Cardiac fibroblast (primary cell): ENCODE data around the gene ADGRG6.

ENCODE experiments used
- DNase-seq, 2 donors: peaks; one replicate each; pipeline versions ENCODE4 v3.0.0 to v3.0.0-alpha.2; 2010; ENCODE audit warnings: low read depth in 2 of 2
- H3K4me3 ChIP-seq, 2 donors: replicated peaks in 1 of 2; 1 replicate in 1 of 2; 2 replicates in 1 of 2; pipeline ENCODE4 v1.5.1; 2011; ENCODE audit warnings: low read depth in 2 of 2, low read length in 2 of 2, mild to moderate bottlenecking in 2 of 2, moderate library complexity in 1 of 2
- CTCF ChIP-seq: IDR thresholded peaks from one replicate; pipeline ENCODE4 v1.5.1; 2011; ENCODE audit warnings: low read depth, mild to moderate bottlenecking, low read length, inconsistent platforms

The ADGRG6 gene

DNA sequence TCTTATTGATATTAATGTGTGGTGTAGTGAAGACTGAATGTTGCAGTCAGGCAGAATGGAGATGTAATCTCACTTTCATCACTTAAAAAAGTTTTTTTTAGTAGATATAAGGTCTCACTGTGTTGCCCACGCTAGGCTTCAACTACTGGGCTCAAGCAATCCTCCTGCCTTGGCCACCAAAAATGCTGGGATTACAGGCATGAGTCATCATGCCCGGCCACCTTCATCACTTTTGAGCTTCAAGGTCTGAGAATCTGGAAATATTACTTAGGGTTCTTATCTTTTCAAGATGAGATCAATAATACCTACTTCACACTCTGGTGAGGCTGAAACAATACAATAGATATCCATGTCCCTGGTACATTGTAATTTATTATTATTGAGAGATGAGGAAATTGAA is 31.6 kb downstream of the ADGRG6 start:
- H3K4me3 ChIP-seq, result no peak overlapping the region
- no peak for TF ChIP-seq CTCF
- DNase-seq, result no peak

DNA sequence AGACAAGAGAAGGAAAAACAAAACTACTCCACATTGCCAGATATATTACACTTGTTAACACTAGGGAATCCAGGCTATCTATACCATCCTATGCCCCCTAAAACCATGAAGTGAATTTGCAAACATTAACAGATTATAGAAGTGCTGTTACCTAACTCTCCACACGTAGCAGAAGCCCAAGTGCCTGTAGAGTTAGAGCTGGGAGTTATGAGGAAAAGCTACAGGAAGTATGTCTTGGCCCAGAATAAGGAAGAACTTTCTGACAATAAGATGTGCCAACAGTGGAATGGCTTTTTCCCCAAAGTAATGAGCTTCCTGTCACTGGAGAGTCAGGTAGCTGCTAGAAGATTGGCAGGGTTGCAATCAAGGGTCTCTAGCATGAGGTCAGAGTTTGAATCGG is 32.5 kb downstream of the ADGRG6 start:
- no peak for DNase-seq
- TF ChIP-seq CTCF, result no peak

DNA sequence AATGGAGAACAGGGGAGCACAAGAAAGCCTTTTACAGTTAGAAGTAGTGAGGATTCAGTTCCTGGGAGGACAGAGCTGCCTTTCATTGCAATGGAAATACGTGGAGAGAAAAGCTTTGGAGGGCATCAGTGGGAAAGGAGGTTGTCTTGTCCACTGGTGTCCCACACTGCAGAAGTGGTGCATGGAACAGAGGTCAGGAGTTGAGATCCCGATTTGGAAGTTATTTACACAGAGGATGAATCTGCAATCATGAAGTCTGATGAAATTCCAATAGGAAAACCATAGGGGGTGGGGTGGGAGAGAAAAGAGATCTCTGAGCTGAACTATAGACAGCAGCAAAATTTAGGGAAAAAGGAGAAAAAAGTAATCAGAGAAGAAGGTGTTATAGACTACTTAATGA is 33.6 kb downstream of the ADGRG6 start:
- no peak overlapping the region for H3K4me3 ChIP-seq
- DNase-seq, result no peak
- no peak for TF ChIP-seq CTCF

More for the DNA sequence above, 32.5 kb downstream of the ADGRG6 start:
- H3K4me3 ChIP-seq, result no peak overlapping the region

DNA sequence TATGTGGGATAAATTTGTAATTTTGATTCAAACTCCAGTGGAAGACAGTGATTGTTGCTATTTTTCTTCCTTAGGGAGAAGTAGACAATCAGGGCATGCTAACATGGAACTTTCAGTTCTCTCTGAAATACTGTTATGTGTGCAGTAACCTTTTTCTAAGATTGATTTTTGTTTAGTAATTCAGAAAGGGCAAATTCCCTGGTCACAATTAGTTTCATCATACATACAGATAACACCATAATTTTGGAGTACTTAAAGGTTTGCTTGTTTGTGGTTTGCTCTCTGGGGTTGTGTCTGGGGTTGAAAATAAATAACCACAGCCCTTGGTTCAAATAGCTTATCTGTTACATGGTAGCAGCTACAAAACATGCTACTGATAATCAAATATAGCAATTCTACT is 34.4 kb downstream of the ADGRG6 start:
- no peak for DNase-seq
- no peak overlapping the region for H3K4me3 ChIP-seq
- TF ChIP-seq CTCF, result no peak

DNA sequence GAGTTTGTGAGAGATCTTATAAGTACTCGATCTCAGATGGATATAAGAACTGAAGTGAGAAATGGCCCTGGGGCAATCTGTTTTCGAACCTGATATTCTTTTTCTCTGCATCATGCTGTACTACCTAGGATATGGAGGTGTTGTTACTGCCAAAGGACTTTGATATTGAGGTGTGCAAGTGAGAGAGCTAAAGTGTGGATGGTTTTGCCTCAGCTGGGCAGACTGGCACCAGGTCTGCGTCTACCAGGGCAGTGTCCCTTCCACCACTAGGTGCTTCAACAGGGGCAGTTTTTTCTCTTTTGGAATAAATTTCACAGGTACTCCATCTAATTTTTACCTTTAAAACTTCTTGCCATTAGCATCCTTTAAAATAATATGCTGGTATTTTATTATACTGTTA is 35.0 kb downstream of the ADGRG6 start:
- no peak for DNase-seq
- no peak overlapping the region for H3K4me3 ChIP-seq
- TF ChIP-seq CTCF, result no peak

DNA sequence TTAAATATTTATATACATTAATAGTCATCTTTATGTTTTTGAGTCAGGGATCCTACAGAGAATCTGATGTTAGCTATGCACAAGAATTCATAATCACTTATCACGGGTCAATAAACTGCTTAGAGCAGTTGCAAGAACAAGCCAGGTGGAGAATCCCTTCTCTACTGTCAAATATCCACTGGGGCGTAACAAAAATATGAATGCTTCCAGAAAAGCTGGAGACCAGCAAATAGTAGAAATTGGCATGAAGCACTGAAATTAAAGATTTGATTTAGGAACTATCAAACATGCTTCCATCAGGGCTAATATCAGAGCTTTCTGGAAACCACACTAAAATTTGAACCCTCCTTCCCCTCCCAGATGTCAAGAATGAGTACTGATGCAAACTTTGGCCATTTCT is 37.3 kb downstream of the ADGRG6 start:
- DNase-seq, result no peak
- no peak overlapping the region for H3K4me3 ChIP-seq
- no peak for TF ChIP-seq CTCF

GRCh38 chr6:142339968-142340658 is 38.3 kb downstream of the ADGRG6 start:
- DNase-seq, result no peak
- no peak overlapping the region for H3K4me3 ChIP-seq
- no peak for TF ChIP-seq CTCF
